GM18505 (cell line): Measurements from ENCODE around the gene KCNC1.

Source experiments
- ATAC-seq: cut with Tn5 transposase; IDR thresholded peaks from one replicate; pipeline ENCODE4 v1.9.1; 2021; ENCODE audit not compliant: unreplicated experiment
- POLR2A ChIP-seq: IDR thresholded peaks from 4 replicates; pipeline ENCODE4 v1.6.1; 2011; ENCODE audit warnings: borderline replicate concordance; ENCODE audit not compliant: insufficient read depth, insufficient read length; ENCODE audit errors: extremely low read depth

The KCNC1 gene

GRCh38 chr11:17699147-17700114 lies 35.1 kb upstream of the KCNC1 start:
- ATAC-seq = no peak

GRCh38 chr11:17700991-17701390 lies 33.6 kb upstream of the KCNC1 start:
- no peak for ATAC-seq
- TF ChIP-seq POLR2A = no peak

More at GRCh38 chr11:17699147-17700114, 35.1 kb upstream of the KCNC1 start:
- TF ChIP-seq POLR2A = no peak

GRCh38 chr11:17702876-17703275 lies 31.7 kb upstream of the KCNC1 start:
- ATAC-seq = no peak
- TF ChIP-seq POLR2A = no peak

GRCh38 chr11:17703951-17704350 lies 30.6 kb upstream of the KCNC1 start:
- ATAC-seq = no peak
- no peak for TF ChIP-seq POLR2A

- TF ChIP-seq POLR2A = no peak
- ATAC-seq = no peak
These were observed 26.8 kb upstream of the KCNC1 start for GRCh38 chr11:17707830-17708229.

- no peak for ATAC-seq
- no peak for TF ChIP-seq POLR2A
These were observed 22.7 kb upstream of the KCNC1 start for GRCh38 chr11:17711836-17712235.

- no peak for TF ChIP-seq POLR2A
- no peak for ATAC-seq
These were observed 20.7 kb upstream of the KCNC1 start for GRCh38 chr11:17713851-17714250.

GRCh38 chr11:17714356-17714854 lies 20.2 kb upstream of the KCNC1 start:
- ATAC-seq = no peak
- no peak for TF ChIP-seq POLR2A

GRCh38 chr11:17714870-17715269 lies 19.7 kb upstream of the KCNC1 start:
- no peak for TF ChIP-seq POLR2A
- ATAC-seq = no peak

- no peak for ATAC-seq
- no peak for TF ChIP-seq POLR2A
These were observed 17.8 kb upstream of the KCNC1 start for GRCh38 chr11:17716807-17717206.

GRCh38 chr11:17718015-17718414 lies 16.6 kb upstream of the KCNC1 start:
- ATAC-seq = no peak

GRCh38 chr11:17718510-17718962 lies 16.0 kb upstream of the KCNC1 start:
- no peak for TF ChIP-seq POLR2A
- no peak for ATAC-seq

More at GRCh38 chr11:17718015-17718414, 16.6 kb upstream of the KCNC1 start:
- TF ChIP-seq POLR2A = no peak

- ATAC-seq = no peak
These were observed 15.3 kb upstream of the KCNC1 start, which contains the start of gene MYOD1 for GRCh38 chr11:17719028-17719937. MYOD1 (plus strand) TSS chr11:17719571; CDS start chr11:17719783, 212 bp downstream.

More at GRCh38 chr11:17719028-17719937, 15.3 kb upstream of the KCNC1 start, which contains the start of gene MYOD1:
- TF ChIP-seq POLR2A = no peak
